Esophagus squamous epithelium (tissue), 4 donors: ENCODE measurements around the gene LIX1L.

ENCODE experiments used
- CTCF ChIP-seq, 6 experiments: fragments of 450-650 bp in 4 of 6; fragments of 200-600 bp in 2 of 6; sonication (generic) in 2 of 6; IDR thresholded peaks; one replicate each; pipeline ENCODE4 v1.5.1; 2016 to 2019; ENCODE audit warnings: antibody characterized with exemption in 6 of 6, mild to moderate bottlenecking in 4 of 6, moderate library complexity in 4 of 6
- POLR2A ChIP-seq, 4 donors: fragments of 450-650 bp; IDR thresholded peaks; one replicate each; pipeline ENCODE4 v1.6.1; 2017; ENCODE audit warnings: antibody characterized with exemption in 4 of 4, mild to moderate bottlenecking in 4 of 4, moderate library complexity in 3 of 4

- TF ChIP-seq POLR2A (IDR thresholded peaks at IDR 0.05) (no peak), CTCF (IDR thresholded peaks at IDR 0.05) (no peak)
These were observed 917 bp upstream of the LIX1L start for GRCh38 chr1:145958734-145959133.
